ENCODE measurements around the gene MEIOB.

- TF ChIP-seq CTCF (conservative IDR thresholded peaks at IDR 0.05; ENCODE audit: low read depth, low read length) (no peak), EZH2 (IDR thresholded peaks at IDR 0.05; ENCODE audit: borderline replicate concordance, low read depth, low read length, poor library complexity, severe bottlenecking) (no peak)
These were observed 12.9 kb upstream of the MEIOB start for GRCh38 chr16:1884889-1885288.
